ENCODE data around the gene OBSCN.

DNA sequence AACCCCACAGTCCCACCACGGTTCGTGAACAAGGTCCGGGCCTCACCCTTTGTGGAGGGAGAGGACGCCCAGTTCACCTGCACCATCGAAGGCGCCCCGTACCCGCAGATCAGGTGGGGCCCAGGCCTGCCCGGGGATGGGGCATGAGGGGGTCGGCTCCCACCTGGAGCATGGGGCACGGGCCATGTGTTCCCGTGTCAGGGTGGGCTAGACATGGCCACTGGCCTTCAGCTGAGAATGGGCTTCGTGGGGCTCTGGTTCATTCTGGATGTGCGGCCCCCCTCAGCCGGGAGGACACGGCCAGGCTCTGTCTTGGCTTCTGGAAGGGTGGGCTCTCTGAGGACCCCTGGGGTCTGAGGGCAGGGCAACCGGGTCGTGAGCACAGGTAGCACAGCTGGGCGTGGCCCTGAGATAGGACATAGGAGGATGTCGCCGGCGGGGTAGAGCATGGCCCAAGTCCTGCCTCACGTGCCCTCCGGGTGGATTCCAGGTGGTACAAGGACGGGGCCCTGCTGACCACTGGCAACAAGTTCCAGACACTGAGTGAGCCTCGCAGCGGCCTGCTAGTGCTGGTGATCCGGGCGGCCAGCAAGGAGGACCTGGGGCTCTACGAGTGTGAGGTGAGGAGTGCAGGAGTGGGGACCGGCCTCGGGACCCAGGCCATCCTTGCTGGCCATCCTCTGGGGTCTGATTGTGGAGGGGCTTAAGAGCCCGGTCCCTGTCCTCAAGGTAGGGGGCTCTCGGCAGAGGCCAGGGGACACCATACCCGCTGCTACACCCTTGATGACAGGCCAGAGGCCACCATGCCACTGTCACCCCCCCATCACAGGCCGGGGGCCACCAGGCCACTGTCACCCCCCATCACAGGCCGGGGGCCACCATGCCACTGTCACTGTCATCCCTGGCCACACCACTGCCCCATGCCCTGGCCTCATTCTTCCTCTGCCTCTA is 143.3 kb downstream of the OBSCN start:
- TF ChIP-seq, protein P1, sequence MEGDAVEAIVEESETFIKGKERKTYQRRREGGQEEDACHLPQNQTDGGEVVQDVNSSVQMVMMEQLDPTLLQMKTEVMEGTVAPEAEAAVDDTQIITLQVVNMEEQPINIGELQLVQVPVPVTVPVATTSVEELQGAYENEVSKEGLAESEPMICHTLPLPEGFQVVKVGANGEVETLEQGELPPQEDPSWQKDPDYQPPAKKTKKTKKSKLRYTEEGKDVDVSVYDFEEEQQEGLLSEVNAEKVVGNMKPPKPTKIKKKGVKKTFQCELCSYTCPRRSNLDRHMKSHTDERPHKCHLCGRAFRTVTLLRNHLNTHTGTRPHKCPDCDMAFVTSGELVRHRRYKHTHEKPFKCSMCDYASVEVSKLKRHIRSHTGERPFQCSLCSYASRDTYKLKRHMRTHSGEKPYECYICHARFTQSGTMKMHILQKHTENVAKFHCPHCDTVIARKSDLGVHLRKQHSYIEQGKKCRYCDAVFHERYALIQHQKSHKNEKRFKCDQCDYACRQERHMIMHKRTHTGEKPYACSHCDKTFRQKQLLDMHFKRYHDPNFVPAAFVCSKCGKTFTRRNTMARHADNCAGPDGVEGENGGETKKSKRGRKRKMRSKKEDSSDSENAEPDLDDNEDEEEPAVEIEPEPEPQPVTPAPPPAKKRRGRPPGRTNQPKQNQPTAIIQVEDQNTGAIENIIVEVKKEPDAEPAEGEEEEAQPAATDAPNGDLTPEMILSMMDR (IDR thresholded peaks at IDR 0.05): no peak
- TF ChIP-seq EZH2 (IDR thresholded peaks at IDR 0.05; ENCODE audit: borderline replicate concordance, insufficient read depth, low read depth, low read length, poor library complexity, severe bottlenecking): no peak
